GM12878 (cell line): ENCODE measurements around the gene KIRREL1. TPM values are rescaled to one million over a fixed set of nuclear protein-coding genes. Genes with fewer than 3 reads are reported as not detected.

Experiments used
- ATAC-seq: fragments of 200-7000 bp; cut with Tn5 transposase; 3 replicates; pipeline ENCODE4 v1.9.1; 2020; ENCODE audit warnings: mild to moderate bottlenecking, moderate library complexity
- BruUV-seq: library from RNA; stranded (reverse); fragments of 400-500 nt; replicated peaks from 2 replicates; lab custom pipeline; 2021; lab: Mats Ljungman, UMichigan
- CTCF ChIA-PET: fragments of 300-600 bp; sonication (Branson Sonifier 250); formaldehyde crosslinking; extraction: SDS; loops from one replicate; lab custom pipeline; 2021; ENCODE audit warnings: inconsistent platforms; lab: Yijun Ruan, JAX
- POLR2A ChIA-PET: fragments of 350-600 bp; formaldehyde crosslinking; extraction: SDS; loops from one replicate; lab custom pipeline; 2021; ENCODE audit warnings: inconsistent platforms; lab: Charles Lee
- RAD21 ChIA-PET: fragments of 300-600 bp; sonication (Branson Sonifier 250); formaldehyde crosslinking; loops from one replicate; lab custom pipeline; 2023; ENCODE audit warnings: antibody characterized with exemption; ENCODE audit not compliant: unreplicated experiment; lab: Charles Lee
- SMC1A ChIA-PET: fragments of 300-600 bp; sonication (Branson Sonifier 250); formaldehyde crosslinking; loops from one replicate; lab custom pipeline; 2023; ENCODE audit not compliant: unreplicated experiment, uncharacterized antibody; lab: Charles Lee
- DNase-seq: peaks from one replicate; pipeline ENCODE4 v3.0.0-alpha.2; 2011; ENCODE audit warnings: low read depth, low spot score
- FAIRE-seq: peaks from 3 replicates; lab custom pipeline; 2011; peaks lifted over from hg19 to GRCh38; lab: Jason Lieb, UNC
- H2AFZ ChIP-seq: 2 replicates; pipeline ENCODE4 v1.6.0; 2011; ENCODE audit warnings: low read depth, low read length, control low read depth; ENCODE audit not compliant: control insufficient read depth
- H3K27ac ChIP-seq: 2 replicates; pipeline ENCODE4 v1.5.1; 2011; ENCODE audit warnings: control low read depth; ENCODE audit not compliant: control insufficient read depth, insufficient read depth
- H3K27me3 ChIP-seq, 2 experiments: replicated peaks in 1 of 2; 2 replicates each; pipeline versions ENCODE4 v1.6.0 to v1.6.1; 2011; ENCODE audit warnings: low read length in 1 of 2; ENCODE audit not compliant: control insufficient read depth in 2 of 2, insufficient read depth in 2 of 2
- H3K36me3 ChIP-seq, 2 experiments: 2 replicates each; pipeline ENCODE4 v1.5.1; 2011; ENCODE audit warnings: low read length in 1 of 2; ENCODE audit not compliant: control insufficient read depth in 2 of 2, insufficient read depth in 2 of 2
- H3K4me1 ChIP-seq: 2 replicates; pipeline ENCODE4 v1.6.1; 2011; ENCODE audit warnings: mild to moderate bottlenecking, low read length, moderate library complexity, mixed read lengths; ENCODE audit not compliant: control insufficient read depth, insufficient read depth
- H3K4me2 ChIP-seq: 2 replicates; pipeline ENCODE4 v1.6.0; 2011; ENCODE audit warnings: control low read depth; ENCODE audit not compliant: control insufficient read depth, insufficient read depth
- H3K4me3 ChIP-seq: fragments of 200-600 bp; sonication (generic); 2 replicates; pipeline ENCODE4 v1.5.1; 2016
- H3K79me2 ChIP-seq: 2 replicates; pipeline ENCODE4 v1.6.0; 2011; ENCODE audit warnings: low read length; ENCODE audit not compliant: control insufficient read depth, insufficient read depth
- H3K9ac ChIP-seq: 2 replicates; pipeline ENCODE4 v1.8.0; 2011; ENCODE audit warnings: low read length, control low read depth, mixed read lengths; ENCODE audit not compliant: control insufficient read depth, insufficient read depth
- H3K9me3 ChIP-seq: replicated peaks from 3 replicates; pipeline ENCODE4 v1.5.1; 2011; ENCODE audit warnings: mild to moderate bottlenecking, low read length; ENCODE audit not compliant: control insufficient read depth, insufficient read depth
- H4K20me1 ChIP-seq: 2 replicates; pipeline ENCODE4 v1.6.0; 2011; ENCODE audit not compliant: control insufficient read depth, insufficient read depth
- ATF7 ChIP-seq: fragments of 450-650 bp; IDR thresholded peaks from 2 replicates; pipeline ENCODE4 v1.6.1; 2016; ENCODE audit warnings: low read depth, mild to moderate bottlenecking
- BCL11A ChIP-seq: IDR thresholded peaks from 2 replicates; pipeline ENCODE4 v1.6.1; 2011; ENCODE audit warnings: low read depth, low read length
- CHD1 ChIP-seq: IDR thresholded peaks from 2 replicates; pipeline ENCODE4 v1.6.1; 2012; ENCODE audit warnings: low read depth, low read length, improper control_type of control experiment
- ETV6 ChIP-seq, 2 experiments: fragments of 450-650 bp in 1 of 2; IDR thresholded peaks in 1 of 2; conservative IDR thresholded peaks in 1 of 2; 2 replicates each; pipeline ENCODE4 v1.6.1; 2014; ENCODE audit warnings: antibody characterized with exemption in 1 of 2, borderline replicate concordance in 1 of 2, low read depth in 1 of 2, mild to moderate bottlenecking in 1 of 2, moderate library complexity in 1 of 2
- MEF2A ChIP-seq: IDR thresholded peaks from 2 replicates; pipeline ENCODE4 v1.6.1; 2011; ENCODE audit warnings: low read depth, mild to moderate bottlenecking, low read length, moderate library complexity; ENCODE audit not compliant: insufficient read depth
- NFYB ChIP-seq: IDR thresholded peaks from 2 replicates; pipeline ENCODE4 v1.6.1; 2011; ENCODE audit warnings: low read depth, mild to moderate bottlenecking, low read length, improper control_type of control experiment, moderate library complexity; ENCODE audit not compliant: insufficient read depth
- NR2C1 ChIP-seq: fragments of 450-650 bp; IDR thresholded peaks from 2 replicates; pipeline ENCODE4 v1.6.1; 2017; ENCODE audit warnings: antibody characterized with exemption, mild to moderate bottlenecking, moderate library complexity
- SMARCA5 ChIP-seq: fragments of 450-650 bp; IDR thresholded peaks from 2 replicates; pipeline ENCODE4 v1.6.1; 2017; ENCODE audit warnings: mild to moderate bottlenecking
- TCF12 ChIP-seq: IDR thresholded peaks from 2 replicates; pipeline ENCODE4 v1.6.1; 2011; ENCODE audit warnings: low read depth, mild to moderate bottlenecking, low read length
- ZNF217 ChIP-seq: fragments of 450-650 bp; IDR thresholded peaks from 2 replicates; pipeline ENCODE4 v1.6.1; 2017; ENCODE audit warnings: antibody characterized with exemption, mild to moderate bottlenecking
- WGBS: methylation state at CpG from one replicate; pipeline ENCODE4 v1.1.6; 2016; ENCODE audit warnings: low lambda C conversion rate; ENCODE audit not compliant: insufficient replicate concordance, insufficient coverage; ENCODE audit errors: missing lambda C conversion rate; 5-methylcytosine and 5-hydroxymethylcytosine counted together
- in situ Hi-C: fragments of 300-500 bp; cut with MboI; formaldehyde crosslinking; loops from 9 replicates; pipeline ENCODE4 v1.14.3; 2018; ENCODE audit warnings: mixed read lengths
- intact Hi-C: fragments of 100-400 bp; cut with micrococcal nuclease; formaldehyde crosslinking; loops from one replicate; pipeline ENCODE4 v1.14.2; 2022; ENCODE audit not compliant: unreplicated experiment
- polyA plus RNA-seq, 11 experiments: library from polyadenylated mRNA; depleted of rRNA in 4 of 11; unstranded in 6 of 11; stranded (reverse) in 5 of 11; fragments of >200 nt; fragmentation: Nextera tagmentation in 4 of 11; fragmentation: Illumina TruSeq in 1 of 11; extraction: Ambion mirVana in 4 of 11; extraction: Trizol in 1 of 11; gene quantifications; 1 replicate in 1 of 11; 2 replicates in 10 of 11; pipeline versions ENCODE4 v1.2.1 to v1.2.3, GENCODE V29; 2011 to 2016; ENCODE audit warnings: inconsistent platforms in 2 of 11, missing spikeins in 2 of 11, low read depth in 1 of 11
- total RNA-seq, 4 experiments: library from RNA; depleted of rRNA in 3 of 4; stranded (reverse); fragments of >200 nt in 3 of 4; fragmentation: Illumina TruSeq in 1 of 4; extraction: Trizol in 1 of 4; gene quantifications; 2 replicates each; pipeline versions ENCODE4 v1.2.1 to v1.2.3, GENCODE V29; 2013 to 2021
- TF ChIP-seq, protein P1 (sequence below): fragments of 450-650 bp; formaldehyde crosslinking; IDR thresholded peaks from 2 replicates; pipeline ENCODE4 v1.5.0; 2022; ENCODE audit warnings: mild to moderate bottlenecking, missing genetic modification characterization

The KIRREL1 gene
- total and polyA plus RNA-seq, 10 of the 15 experiments (the other 5 are each of a cell fraction or from before 2014, with no cell fraction given) = 0.15 TPM; not detected in 9

- no TSS peak for BruUV-seq
- Histone ChIP-seq H3K4me3 (no peak overlapping the region), H4K20me1 (peaks cover 3% of the 10 kb centered on the region; the same call in 1 of the 2 replicates), H3K9ac (no peak overlapping the region), H3K27me3 (peaks cover 0 to 2% of the 10 kb centered on the region in 2 experiments; a peak in 3 of 4 replicates), H2AFZ (no peak overlapping the region), H3K4me1 (peaks cover 4% of the 10 kb centered on the region), H3K36me3 (no peaks in the 10 kb centered on the region), H3K79me2 (no peaks in the 10 kb centered on the region), H3K9me3 (no peaks in the 10 kb centered on the region), H3K27ac (no peak overlapping the region), H3K4me2 (no peak overlapping the region)
- ChIA-PET CTCF (interaction anchor here (0.9 to 12.4 kb wide), 9 partner anchors 7 to 207 kb away, joined by 3 to 210 read pairs (median 10); no protein-coding TSS in a partner anchor), POLR2A (no interaction called here), RAD21 (interaction anchor here (1.2 to 4.6 kb wide), 3 partner anchors 26 to 207 kb away, joined by 3 to 36 read pairs (median 14); no protein-coding TSS in a partner anchor), SMC1A (interaction anchor here (1.2 to 3.9 kb wide), 6 partner anchors 16 to 207 kb away, joined by 3 to 17 read pairs (median 4); no protein-coding TSS in a partner anchor)
- ATAC-seq (no peak), DNase-seq (no peak), FAIRE-seq (no peak)
- intact Hi-C loops = loop anchor here (10.0 kb wide), 1 partner anchor 248 kb away; no protein-coding TSS in a partner anchor
- WGBS = 21% methylated on average over 2 of the region's 2 CpGs
- TF ChIP-seq SMARCA5 (no peak), ZNF217 (no peak), CHD1 (no peak), TCF12 (no peak), ATF7 (no peak), ETV6 (conservative IDR thresholded peaks at IDR 0.05 in 1 of 2, IDR thresholded peaks at IDR 0.05 in 1 of 2; ENCODE audit: borderline replicate concordance in 1 of 2, low read depth in 1 of 2) (no peak), NFYB (no peak), BCL11A (no peak), MEF2A (no peak), NR2C1 (no peak)
- TF ChIP-seq, protein P1, sequence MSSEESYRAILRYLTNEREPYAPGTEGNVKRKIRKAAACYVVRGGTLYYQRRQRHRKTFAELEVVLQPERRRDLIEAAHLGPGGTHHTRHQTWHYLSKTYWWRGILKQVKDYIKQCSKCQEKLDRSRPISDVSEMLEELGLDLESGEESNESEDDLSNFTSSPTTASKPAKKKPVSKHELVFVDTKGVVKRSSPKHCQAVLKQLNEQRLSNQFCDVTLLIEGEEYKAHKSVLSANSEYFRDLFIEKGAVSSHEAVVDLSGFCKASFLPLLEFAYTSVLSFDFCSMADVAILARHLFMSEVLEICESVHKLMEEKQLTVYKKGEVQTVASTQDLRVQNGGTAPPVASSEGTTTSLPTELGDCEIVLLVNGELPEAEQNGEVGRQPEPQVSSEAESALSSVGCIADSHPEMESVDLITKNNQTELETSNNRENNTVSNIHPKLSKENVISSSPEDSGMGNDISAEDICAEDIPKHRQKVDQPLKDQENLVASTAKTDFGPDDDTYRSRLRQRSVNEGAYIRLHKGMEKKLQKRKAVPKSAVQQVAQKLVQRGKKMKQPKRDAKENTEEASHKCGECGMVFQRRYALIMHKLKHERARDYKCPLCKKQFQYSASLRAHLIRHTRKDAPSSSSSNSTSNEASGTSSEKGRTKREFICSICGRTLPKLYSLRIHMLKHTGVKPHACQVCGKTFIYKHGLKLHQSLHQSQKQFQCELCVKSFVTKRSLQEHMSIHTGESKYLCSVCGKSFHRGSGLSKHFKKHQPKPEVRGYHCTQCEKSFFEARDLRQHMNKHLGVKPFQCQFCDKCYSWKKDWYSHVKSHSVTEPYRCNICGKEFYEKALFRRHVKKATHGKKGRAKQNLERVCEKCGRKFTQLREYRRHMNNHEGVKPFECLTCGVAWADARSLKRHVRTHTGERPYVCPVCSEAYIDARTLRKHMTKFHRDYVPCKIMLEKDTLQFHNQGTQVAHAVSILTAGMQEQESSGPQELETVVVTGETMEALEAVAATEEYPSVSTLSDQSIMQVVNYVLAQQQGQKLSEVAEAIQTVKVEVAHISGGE (CRISPR knock-in tag) = no peak
- in situ Hi-C loops = loop anchor here (5.0 kb wide), 1 partner anchor 161 kb away; no protein-coding TSS in a partner anchor
These were observed 129.5 kb downstream of the KIRREL1 start for GRCh38 chr1:158122833-158123388.
